GM21576 (cell line): Measurements from ENCODE around the gene KCNQ1OT1.

Source experiments
- ATAC-seq: cut with Tn5 transposase; IDR thresholded peaks from one replicate; pipeline ENCODE4 v1.9.1; 2021; ENCODE audit warnings: mild to moderate bottlenecking, moderate library complexity; ENCODE audit not compliant: unreplicated experiment

Gene KCNQ1OT1

GRCh38 chr11:2688381-2689231, 11.2 kb downstream of the KCNQ1OT1 start:
- ATAC-seq, result no peak

- no peak for ATAC-seq
Measured at GRCh38 chr11:2687782-2688191, 12.0 kb downstream of the KCNQ1OT1 start.

DNA sequence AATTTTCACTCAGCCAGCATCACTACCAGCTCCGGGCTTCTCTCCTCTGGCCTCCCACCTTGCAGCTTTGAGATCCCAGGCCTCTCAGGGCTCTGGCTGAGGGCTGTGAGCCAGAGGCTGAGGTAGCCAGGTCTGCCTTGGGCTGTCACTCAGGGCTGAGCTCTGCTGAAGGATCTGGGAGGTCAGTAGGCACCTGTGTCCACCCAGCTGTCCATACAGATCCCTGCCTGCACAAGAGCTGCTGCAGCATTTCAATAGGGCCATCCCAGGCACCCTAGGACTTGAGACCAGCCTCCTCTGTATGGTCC, 12.6 kb downstream of the KCNQ1OT1 start:
- ATAC-seq, result no peak

- ATAC-seq, result no peak
Measured at GRCh38 chr11:2686360-2687222, 13.2 kb downstream of the KCNQ1OT1 start.

DNA sequence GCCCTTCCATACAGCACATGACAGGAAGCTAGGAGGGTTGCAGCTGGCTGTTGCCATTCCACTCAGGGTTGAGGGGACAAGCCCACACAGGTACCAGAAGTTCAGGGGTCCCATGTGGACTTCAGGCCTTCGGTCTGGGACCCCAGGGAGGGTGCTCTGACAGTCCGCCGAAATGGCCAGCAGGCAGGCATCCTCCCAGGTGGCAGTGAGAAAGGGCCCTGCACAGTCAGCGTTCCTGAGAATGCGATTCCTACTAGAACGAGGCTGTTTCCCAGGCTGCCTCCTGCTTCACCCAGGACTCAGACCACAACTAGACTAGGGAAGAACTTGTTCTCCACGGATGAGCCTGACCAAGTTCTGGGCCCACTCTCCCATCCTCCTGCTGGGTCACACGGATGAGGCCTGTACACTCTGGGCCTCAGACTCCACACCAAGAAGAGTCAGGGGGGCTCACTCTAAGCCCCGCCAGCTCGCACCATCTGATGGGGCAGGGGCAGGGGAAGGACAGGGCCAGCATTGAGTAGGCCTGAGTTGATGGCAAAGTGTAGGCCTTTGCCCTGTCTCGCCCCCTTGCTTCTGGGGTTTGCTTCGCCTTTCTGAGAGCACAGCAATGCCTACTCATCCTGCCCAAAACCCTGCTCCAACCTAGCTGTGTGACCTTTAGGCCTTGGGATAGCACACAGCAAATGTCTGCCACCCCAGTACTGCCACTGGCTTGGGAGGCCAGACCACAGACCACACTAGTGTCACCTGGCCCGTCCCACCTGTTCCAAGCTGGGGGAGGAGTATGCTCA, 14.0 kb downstream of the KCNQ1OT1 start:
- no peak for ATAC-seq

DNA sequence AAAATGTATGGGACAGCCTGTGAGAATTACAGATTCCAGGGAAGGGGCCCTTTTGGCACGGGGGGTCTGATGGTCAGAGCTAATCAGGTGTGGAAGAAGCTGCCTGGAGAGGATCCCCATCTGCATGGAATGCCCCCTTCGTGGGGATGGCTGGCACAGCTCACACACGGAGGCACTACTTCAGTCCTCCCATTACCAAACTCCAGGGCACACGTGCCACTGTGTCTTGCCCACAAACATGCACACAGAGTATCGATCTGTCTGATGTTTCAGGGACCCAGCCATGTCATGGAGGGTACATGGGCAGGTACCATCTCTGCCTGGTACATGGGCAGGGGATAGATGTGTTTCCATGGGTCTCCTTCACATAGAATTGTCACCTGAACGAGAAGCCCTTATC, 14.7 kb downstream of the KCNQ1OT1 start:
- no peak for ATAC-seq

GRCh38 chr11:2684581-2684980, 15.2 kb downstream of the KCNQ1OT1 start:
- ATAC-seq, result no peak

DNA sequence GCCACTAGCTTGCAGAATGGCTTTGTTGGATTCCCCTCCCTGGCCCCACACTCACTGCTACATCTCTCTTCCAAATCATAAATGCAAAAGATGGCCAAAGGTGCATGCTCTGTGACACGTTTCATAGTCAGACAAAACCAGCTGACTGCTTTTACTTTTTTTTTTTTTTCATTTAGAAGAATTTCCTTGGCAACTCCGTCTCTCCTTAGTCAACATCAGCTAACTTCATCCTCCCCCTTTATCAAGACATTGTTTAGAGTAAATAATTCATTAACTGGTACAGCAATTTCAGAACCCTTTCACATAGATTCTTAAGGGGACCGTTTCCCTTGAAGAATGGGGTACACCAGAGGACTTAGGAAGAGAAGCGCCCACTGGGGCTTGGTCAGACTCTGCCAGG, 16.0 kb downstream of the KCNQ1OT1 start:
- ATAC-seq, result no peak

DNA sequence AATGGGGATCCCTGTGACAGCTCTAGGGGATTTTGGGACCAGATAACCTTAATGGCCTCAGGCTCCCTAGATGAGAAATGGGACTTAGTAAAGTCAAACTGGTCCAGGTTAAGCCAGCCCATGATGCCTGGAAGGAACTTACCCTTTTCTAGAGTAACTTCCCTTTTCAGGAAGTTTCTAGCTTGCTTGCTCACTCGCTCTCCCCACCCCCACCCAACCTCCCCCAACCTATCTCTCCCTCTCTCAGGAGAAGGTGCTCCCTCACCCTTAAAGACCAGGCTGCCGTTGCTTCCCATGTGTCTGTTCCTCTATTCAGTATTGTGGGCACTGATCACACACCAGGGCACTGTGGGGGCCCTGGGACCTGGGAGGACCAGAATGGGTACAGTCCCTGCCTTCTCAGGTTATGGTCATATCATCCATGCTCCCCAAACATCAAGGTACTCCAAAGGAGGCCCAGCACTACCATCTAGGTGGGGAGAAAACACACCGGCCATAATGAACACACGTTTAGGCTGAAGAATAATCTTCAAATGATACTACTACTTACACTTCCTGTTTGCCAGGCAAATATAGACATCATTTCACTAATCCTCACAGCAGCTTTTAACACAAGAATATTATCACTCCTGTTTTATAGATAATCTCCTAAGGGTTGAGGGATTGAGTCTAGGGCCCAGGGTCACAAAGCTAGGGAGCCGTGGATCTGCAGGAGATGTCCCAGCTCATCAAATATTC, 18.2 kb downstream of the KCNQ1OT1 start:
- no peak for ATAC-seq

- no peak for ATAC-seq
Measured at GRCh38 chr11:2679011-2679676, 20.6 kb downstream of the KCNQ1OT1 start.

DNA sequence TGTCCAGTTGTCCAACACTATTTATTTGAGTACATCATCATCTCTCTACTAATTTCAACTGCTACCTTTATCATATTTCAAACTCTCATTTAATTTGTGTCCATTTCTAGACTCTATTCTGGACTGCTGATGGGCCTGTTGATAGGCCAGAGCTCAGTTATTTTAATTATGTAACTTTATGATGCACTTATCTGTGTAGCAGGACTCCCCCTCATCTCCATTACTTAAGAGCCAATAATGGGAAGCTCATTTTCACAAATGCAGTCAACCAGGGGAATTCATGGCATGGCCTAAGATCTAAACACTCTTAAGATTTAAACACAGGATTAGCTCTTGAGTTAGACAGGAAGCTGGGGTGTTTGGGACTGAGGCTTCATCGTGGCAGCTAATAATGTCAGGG, 21.4 kb downstream of the KCNQ1OT1 start:
- ATAC-seq, result no peak

- no peak for ATAC-seq
Measured at GRCh38 chr11:2677127-2677526, 22.7 kb downstream of the KCNQ1OT1 start.

DNA sequence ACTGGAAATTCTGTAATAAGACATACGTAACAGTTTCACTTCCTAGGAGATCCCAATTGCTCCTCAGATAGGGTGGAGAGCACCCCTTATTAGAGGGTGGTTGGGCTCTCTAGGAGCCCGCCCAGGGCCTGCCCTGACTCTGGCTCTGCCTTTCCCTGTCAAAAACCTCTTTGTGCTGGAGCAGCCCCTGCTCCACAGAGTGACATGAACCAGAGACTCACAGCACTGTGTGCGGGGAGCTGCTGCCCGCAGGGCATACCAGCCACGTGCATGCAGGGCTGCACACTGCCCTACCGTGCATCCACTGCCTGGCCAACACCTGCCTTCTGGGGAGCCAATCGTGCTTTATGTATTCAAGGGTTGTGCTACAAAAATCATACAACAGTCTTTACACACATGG, 24.3 kb downstream of the KCNQ1OT1 start:
- ATAC-seq, result no peak

GRCh38 chr11:2674658-2675131, 25.1 kb downstream of the KCNQ1OT1 start:
- ATAC-seq, result no peak

DNA sequence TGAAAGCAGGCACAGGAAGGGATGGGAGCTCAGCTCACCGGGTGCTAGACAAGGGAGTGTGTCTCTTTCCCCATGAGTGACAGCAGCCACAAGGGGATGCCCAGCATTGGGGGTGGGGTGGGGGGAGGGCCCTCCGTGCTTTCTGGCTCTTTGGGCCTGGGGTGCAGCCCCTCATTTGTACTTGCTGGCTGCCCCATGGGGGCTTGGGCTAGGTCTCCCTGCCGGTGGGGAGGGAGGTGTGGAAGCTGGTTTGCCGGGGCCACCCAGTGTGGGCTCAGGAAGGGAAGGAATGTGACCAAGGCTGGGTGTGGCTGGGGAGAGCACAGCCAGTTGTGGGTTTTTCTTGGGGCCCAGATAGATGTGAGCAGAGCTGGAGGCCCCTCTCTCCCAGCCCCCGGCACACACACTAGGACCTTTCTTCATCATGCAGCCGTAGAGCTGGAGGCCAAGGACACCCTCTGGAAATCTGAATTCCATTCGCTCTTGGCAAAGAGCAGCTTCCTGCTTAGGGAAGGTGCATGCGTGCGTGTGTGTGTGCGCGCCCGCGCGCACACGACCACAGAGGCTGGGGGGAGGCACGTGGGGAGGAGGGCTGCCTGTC, 25.8 kb downstream of the KCNQ1OT1 start:
- ATAC-seq, result no peak

- ATAC-seq, result no peak
Measured at GRCh38 chr11:2673250-2673610, 26.6 kb downstream of the KCNQ1OT1 start.

GRCh38 chr11:2672553-2673249, 27.1 kb downstream of the KCNQ1OT1 start:
- ATAC-seq, result no peak

- ATAC-seq, result no peak
Measured at GRCh38 chr11:2671748-2672147, 28.0 kb downstream of the KCNQ1OT1 start.

- ATAC-seq, result no peak
Measured at GRCh38 chr11:2670541-2671100, 29.2 kb downstream of the KCNQ1OT1 start.
